Activated CD4-positive, alpha-beta T cell treated with anti-CD3 and anti-CD28 coated beads for 36 hours (primary cell): ENCODE data around the gene TAS1R3. TPM values are rescaled to one million over a fixed set of nuclear protein-coding genes. Genes with fewer than 3 reads are reported as not detected.
"Not testable (repeated sequence)": the region's sequence is repeated elsewhere in the genome, so short reads cannot be mapped to it uniquely, and the experiment has no call there.

ENCODE experiments used
- ATAC-seq: fragments of 200-7000 bp; cut with Tn5 transposase; one replicate; pipeline ENCODE4 v1.10.0; 2021; ENCODE audit warnings: mild to moderate bottlenecking, moderate library complexity
- CTCF ChIA-PET: fragments of 350-600 bp; sonication (Branson Sonifier 250); formaldehyde crosslinking; loops from one replicate; lab custom pipeline; 2021; ENCODE audit warnings: antibody characterized with exemption; lab: Charles Lee
- POLR2A ChIA-PET: fragments of 350-600 bp; sonication (Branson Sonifier 250); formaldehyde crosslinking; loops from one replicate; lab custom pipeline; 2021; ENCODE audit warnings: antibody characterized with exemption, inconsistent platforms; lab: Charles Lee
- DNase-seq: peaks from one replicate; pipeline ENCODE4 v3.0.0-alpha.2; 2020
- H3K27ac Mint-ChIP-seq: one replicate; pipeline ENCODE4 v1.8.0; 2021; ENCODE audit warnings: mixed read lengths
- H3K27me3 Mint-ChIP-seq: one replicate; pipeline ENCODE4 v1.8.0; 2021; ENCODE audit warnings: mixed read lengths
- H3K36me3 Mint-ChIP-seq: one replicate; pipeline ENCODE4 v1.8.0; 2021; ENCODE audit warnings: low read depth, mixed read lengths
- H3K4me1 Mint-ChIP-seq: one replicate; pipeline ENCODE4 v1.8.0; 2021; ENCODE audit warnings: mixed read lengths
- H3K4me3 Mint-ChIP-seq: one replicate; pipeline ENCODE4 v1.8.0; 2021; ENCODE audit warnings: mild to moderate bottlenecking, moderate library complexity, mixed read lengths
- H3K9me3 Mint-ChIP-seq: one replicate; pipeline ENCODE4 v1.8.0; 2021; ENCODE audit warnings: low read depth, mixed read lengths
- intact Hi-C, 2 experiments: fragments of 100-400 bp; cut with DNase I in 1 of 2; cut with micrococcal nuclease in 1 of 2; formaldehyde crosslinking; loops; one replicate each; pipeline versions ENCODE4 v1.14.2 to v1.15.1; 2022 to 2024; cut with DNase I, micrococcal nuclease
- total RNA-seq, 2 experiments: library from RNA; stranded (reverse); gene quantifications; one replicate each; pipeline ENCODE4 v1.2.3, GENCODE V29; 2021

The TAS1R3 gene
- total RNA-seq, 2 experiments from 2014 or later: 0.28 to 0.41 TPM

GRCh38 chr1:1310476-1311053 is 20.5 kb upstream of the TAS1R3 start:
- H3K27ac Mint-ChIP-seq: no peak overlapping the region
- POLR2A ChIA-PET: no interaction called here
- peaks cover 8% of the 10 kb centered on the region for H3K36me3 Mint-ChIP-seq
- no peak overlapping the region for H3K4me3 Mint-ChIP-seq
- no peaks in the 10 kb centered on the region for H3K9me3 Mint-ChIP-seq
- H3K4me1 Mint-ChIP-seq: peaks cover 17% of the 10 kb centered on the region
- DNase-seq: no peak
- H3K27me3 Mint-ChIP-seq: no peaks in the 10 kb centered on the region
- ATAC-seq: no peak
- intact Hi-C loops: no loop called here
- CTCF ChIA-PET: interaction anchor here (0.7 kb wide), 2 partner anchors 73 to 526 kb away, joined by 3 read pairs; no protein-coding TSS in a partner anchor

- intact Hi-C loops: no loop called here
- H3K9me3 Mint-ChIP-seq: no peaks in the 10 kb centered on the region
- ChIA-PET CTCF (interaction anchor here (0.5 to 0.9 kb wide), 2 partner anchors 63 to 88 kb away, joined by 3 to 4 read pairs; partner anchors contain the start of genes AURKAIP1 and CCNL2), POLR2A (no interaction called here)
- DNase-seq (no peak), ATAC-seq (no peak)
- no peak overlapping the region for H3K4me3 Mint-ChIP-seq
- H3K4me1 Mint-ChIP-seq: peaks cover 10% of the 10 kb centered on the region
- no peaks in the 10 kb centered on the region for H3K27me3 Mint-ChIP-seq
- H3K36me3 Mint-ChIP-seq: peaks cover 11% of the 10 kb centered on the region
- H3K27ac Mint-ChIP-seq: no peak overlapping the region
Measured at GRCh38 chr1:1311107-1312104, 19.7 kb upstream of the TAS1R3 start.

DNA sequence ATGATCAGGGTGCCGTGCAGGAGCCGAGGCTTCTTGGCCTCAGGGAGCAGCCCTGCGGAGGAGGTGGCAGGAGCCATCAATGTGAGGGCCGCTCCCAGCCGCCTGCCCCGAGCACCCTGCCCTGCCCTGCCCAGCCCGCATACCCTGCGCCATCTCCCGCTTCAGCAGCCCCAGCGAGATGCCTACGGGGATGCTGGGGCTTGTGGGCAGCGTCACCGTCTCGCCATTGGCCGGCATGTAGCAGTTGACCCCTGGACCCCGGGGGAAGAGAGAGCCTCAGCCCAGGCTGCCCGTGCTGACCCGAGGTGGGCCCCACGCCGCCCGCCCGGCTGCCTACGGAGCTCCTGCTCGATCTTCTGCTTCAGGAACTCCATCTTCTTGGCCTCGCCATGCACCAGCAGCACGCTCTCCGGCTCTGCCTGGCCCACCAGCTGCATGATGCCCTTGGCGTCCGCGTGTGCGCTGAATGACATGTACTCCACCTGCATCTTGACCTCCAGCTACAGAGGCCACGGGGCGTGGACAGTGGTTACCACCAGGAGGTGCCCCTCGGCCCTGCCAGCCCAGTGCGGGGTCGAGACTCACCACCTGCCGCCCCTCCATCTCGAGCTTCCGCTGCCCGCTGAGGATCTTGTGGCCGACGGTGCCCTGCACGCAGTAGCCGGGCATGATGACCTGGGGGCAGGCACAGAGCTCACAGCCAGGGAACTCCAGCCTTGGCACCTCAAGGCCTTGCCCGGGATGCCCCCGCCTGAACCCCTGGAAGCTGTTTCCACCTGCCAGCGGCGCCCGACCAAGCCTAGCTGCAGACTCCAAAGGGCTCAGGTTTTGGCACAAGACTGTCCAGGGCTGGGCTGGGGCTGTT is 18.4 kb upstream of the TAS1R3 start:
- no peak overlapping the region for H3K27ac Mint-ChIP-seq
- CTCF ChIA-PET: no interaction called here
- no peaks in the 10 kb centered on the region for H3K9me3 Mint-ChIP-seq
- POLR2A ChIA-PET: no interaction called here
- DNase-seq: no peak
- intact Hi-C loops: no loop called here
- H3K36me3 Mint-ChIP-seq: peaks cover 16% of the 10 kb centered on the region
- no peaks in the 10 kb centered on the region for H3K27me3 Mint-ChIP-seq
- ATAC-seq: no peak
- no peak overlapping the region for H3K4me3 Mint-ChIP-seq
- H3K4me1 Mint-ChIP-seq: peaks cover 2% of the 10 kb centered on the region

DNA sequence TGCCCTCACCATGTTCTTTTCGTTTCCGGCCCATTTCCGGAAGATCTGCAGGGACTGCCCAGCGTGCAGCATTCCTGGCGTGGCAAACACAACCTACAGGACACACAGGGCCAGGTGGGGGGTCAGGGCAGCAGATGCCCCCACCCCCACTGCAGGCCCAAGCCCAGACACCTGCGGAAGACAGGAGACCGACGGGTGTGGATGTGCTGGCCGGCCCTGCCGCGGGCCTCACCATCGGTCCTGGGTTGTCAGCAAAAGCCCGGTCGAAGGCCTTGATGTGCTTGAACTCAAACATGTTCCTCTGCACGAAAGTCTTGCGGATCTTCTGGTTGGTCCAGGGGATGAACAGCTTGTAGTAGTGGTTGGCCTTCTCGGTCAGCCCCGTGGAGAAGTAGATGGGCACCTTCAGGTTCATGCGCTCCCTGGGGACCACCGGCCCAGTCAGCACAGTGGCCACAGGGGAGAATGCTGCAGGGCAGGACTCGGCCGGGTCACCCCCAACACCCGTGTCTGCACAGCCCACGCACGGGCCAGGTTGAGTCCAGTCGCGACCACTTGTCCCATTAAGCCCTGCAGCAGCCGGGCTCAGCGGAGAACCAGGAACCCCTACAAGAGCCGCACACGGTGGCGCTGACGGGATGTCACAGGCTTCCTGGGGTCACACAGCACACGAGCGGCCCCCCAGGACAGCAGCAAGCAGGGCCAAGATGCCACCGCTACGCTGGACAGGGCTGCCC is 17.4 kb upstream of the TAS1R3 start:
- H3K4me1 Mint-ChIP-seq: peaks cover 2% of the 10 kb centered on the region
- no peak for DNase-seq
- ATAC-seq: no peak
- H3K27ac Mint-ChIP-seq: no peak overlapping the region
- ChIA-PET CTCF (no interaction called here), POLR2A (no interaction called here)
- intact Hi-C loops: no loop called here
- peaks cover 17% of the 10 kb centered on the region for H3K36me3 Mint-ChIP-seq
- H3K9me3 Mint-ChIP-seq: no peaks in the 10 kb centered on the region
- H3K27me3 Mint-ChIP-seq: no peaks in the 10 kb centered on the region
- no peak overlapping the region for H3K4me3 Mint-ChIP-seq

DNA sequence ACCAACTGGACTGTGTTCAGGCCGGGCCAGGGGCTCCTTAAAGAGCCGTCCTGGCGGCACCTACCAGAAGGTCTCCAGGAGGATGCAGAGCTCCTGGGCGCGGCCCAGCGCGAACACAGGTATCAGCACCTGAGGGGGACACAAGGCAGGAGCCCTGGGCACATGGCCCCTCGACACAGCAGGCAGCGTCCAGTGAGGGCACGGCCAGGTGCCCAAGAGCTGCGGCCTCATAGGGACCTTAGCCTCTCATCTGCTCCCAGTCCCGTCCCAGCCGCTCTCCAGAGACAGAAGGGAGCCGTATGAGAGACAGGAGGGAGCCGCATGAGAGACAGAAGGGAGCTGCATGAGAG is 16.9 kb upstream of the TAS1R3 start:
- Mint-ChIP-seq H3K36me3 (peaks cover 22% of the 10 kb centered on the region), H3K4me1 (peaks cover 2% of the 10 kb centered on the region), H3K9me3 (no peaks in the 10 kb centered on the region), H3K27me3 (no peaks in the 10 kb centered on the region), H3K4me3 (no peak overlapping the region), H3K27ac (no peak overlapping the region)
- DNase-seq (no peak), ATAC-seq (no peak)
- ChIA-PET POLR2A (no interaction called here), CTCF (no interaction called here)
- intact Hi-C loops: no loop called here

GRCh38 chr1:1314678-1315335 is 16.3 kb upstream of the TAS1R3 start:
- Mint-ChIP-seq H3K36me3 (peaks cover 26% of the 10 kb centered on the region), H3K9me3 (no peaks in the 10 kb centered on the region), H3K27me3 (no peaks in the 10 kb centered on the region), H3K4me1 (peaks cover 2% of the 10 kb centered on the region), H3K27ac (no peak overlapping the region), H3K4me3 (no peak overlapping the region)
- DNase-seq: no peak
- ChIA-PET CTCF (interaction anchor here (0.7 kb wide), 1 partner anchor 149 kb away, joined by 3 read pairs; no protein-coding TSS in a partner anchor), POLR2A (interaction anchor here (0.5 kb wide), 1 partner anchor 33 kb away, joined by 5 read pairs; no protein-coding TSS in a partner anchor)
- intact Hi-C loops: no loop called here
- ATAC-seq: no peak

- Mint-ChIP-seq H3K4me3 (no peak overlapping the region), H3K27me3 (no peaks in the 10 kb centered on the region), H3K27ac (no peak overlapping the region), H3K36me3 (peaks cover 26% of the 10 kb centered on the region), H3K9me3 (no peaks in the 10 kb centered on the region), H3K4me1 (no peaks in the 10 kb centered on the region)
- DNase-seq: no peak
- POLR2A ChIA-PET: interaction anchor here (0.5 kb wide), 1 partner anchor 33 kb away, joined by 5 read pairs; no protein-coding TSS in a partner anchor
- CTCF ChIA-PET: interaction anchor here (0.7 kb wide), 1 partner anchor 149 kb away, joined by 3 read pairs; no protein-coding TSS in a partner anchor
- intact Hi-C loops: no loop called here
- ATAC-seq: no peak
Measured at GRCh38 chr1:1315435-1315954, 15.6 kb upstream of the TAS1R3 start.

DNA sequence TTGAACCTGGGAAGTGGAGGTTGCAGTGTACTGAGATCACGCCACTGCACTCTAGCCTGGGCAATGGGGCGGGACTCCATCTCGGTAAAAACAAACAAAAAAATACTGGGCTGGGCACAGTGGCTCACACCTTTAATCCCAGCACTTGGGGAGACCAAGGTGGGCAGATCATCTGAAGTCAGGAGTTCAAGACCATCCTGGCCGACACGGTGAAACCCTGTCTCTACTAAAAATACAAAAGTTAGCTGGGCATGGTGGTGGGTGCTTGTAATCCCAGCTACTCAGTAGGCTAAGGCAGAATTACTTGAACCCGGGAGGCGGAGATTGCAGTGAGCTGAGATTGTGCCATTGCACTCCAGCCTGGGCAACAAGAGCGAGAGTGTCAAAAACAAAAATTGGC is 14.9 kb upstream of the TAS1R3 start:
- CTCF ChIA-PET: not testable (repeated sequence)

DNA sequence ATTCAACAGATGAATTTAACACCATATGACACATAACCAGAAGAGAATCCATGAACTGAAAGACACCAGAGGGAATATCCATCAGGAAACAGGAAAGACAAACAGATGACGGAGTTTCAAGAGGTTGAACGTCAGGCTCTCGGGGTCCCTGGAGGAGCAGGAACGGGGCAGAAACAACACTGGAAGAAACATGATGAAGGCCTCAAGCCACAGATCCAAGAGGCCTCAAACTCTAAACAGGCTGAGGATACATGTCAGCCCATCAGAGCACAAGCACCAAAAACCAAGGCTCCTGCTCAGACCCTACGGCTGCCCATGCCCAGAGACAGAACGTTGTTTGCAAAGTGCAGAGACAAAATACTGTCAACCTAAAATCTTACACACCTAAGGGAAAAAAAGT is 13.7 kb upstream of the TAS1R3 start:
- CTCF ChIA-PET: no interaction called here
- H3K4me3 Mint-ChIP-seq: no peak overlapping the region
- peaks cover 29% of the 10 kb centered on the region for H3K36me3 Mint-ChIP-seq
- no peak overlapping the region for H3K27ac Mint-ChIP-seq
- ATAC-seq (no peak), DNase-seq (no peak)
- H3K9me3 Mint-ChIP-seq: no peaks in the 10 kb centered on the region
- POLR2A ChIA-PET: no interaction called here
- H3K27me3 Mint-ChIP-seq: no peaks in the 10 kb centered on the region
- peaks cover 9% of the 10 kb centered on the region for H3K4me1 Mint-ChIP-seq
- intact Hi-C loops: no loop called here

More for the DNA sequence above, 14.9 kb upstream of the TAS1R3 start:
- H3K36me3 Mint-ChIP-seq: peaks cover 26% of the 10 kb centered on the region
- DNase-seq, ATAC-seq, H3K4me3 Mint-ChIP-seq, H3K4me1 Mint-ChIP-seq, POLR2A ChIA-PET, H3K27me3 Mint-ChIP-seq, intact Hi-C loops, H3K9me3 Mint-ChIP-seq, H3K27ac Mint-ChIP-seq: not testable (repeated sequence)

DNA sequence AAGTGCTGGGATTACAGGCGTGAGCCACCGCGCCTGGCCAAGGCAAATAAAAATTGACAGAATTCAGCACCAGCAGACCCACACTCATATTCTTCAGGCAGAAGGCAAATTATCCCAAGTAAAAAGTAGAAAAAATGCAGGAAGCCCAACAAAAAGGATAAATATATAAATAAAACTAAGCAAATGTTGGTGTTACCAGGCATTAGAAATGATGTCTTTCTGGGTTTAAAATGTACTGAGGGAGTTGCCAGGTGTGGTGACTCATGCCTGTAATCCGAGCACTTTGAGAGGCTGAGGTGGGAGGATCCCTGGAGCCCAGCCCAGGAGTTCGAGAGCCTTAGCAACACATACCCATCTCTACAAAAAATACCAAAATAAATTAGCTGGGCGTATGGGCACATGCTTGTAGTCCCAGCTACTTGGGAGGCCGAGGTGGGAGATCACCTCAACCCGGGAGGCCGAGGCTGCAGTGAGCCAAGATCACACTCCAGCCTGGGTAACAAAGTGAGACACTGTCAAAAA is 12.9 kb upstream of the TAS1R3 start:
- ChIA-PET POLR2A (no interaction called here), CTCF (interaction anchor here (0.6 kb wide), 1 partner anchor 84 kb away, joined by 3 read pairs; no protein-coding TSS in a partner anchor)
- ATAC-seq: no peak
- intact Hi-C loops: no loop called here
- Mint-ChIP-seq H3K4me1 (peaks cover 14% of the 10 kb centered on the region), H3K4me3 (no peak overlapping the region), H3K27ac (no peak overlapping the region), H3K27me3 (no peaks in the 10 kb centered on the region), H3K36me3 (peaks cover 30% of the 10 kb centered on the region), H3K9me3 (no peaks in the 10 kb centered on the region)
- no peak for DNase-seq
